Bronchial epithelial cell (primary cell): ENCODE data around the gene MESD. TPM values are rescaled to one million over a fixed set of nuclear protein-coding genes. Genes with fewer than 3 reads are reported as not detected.

ENCODE experiments used
- DNase-seq: peaks from one replicate; pipeline ENCODE4 v3.0.0-alpha.2; 2010; ENCODE audit warnings: low read depth
- FAIRE-seq: peaks from 2 replicates; lab custom pipeline; 2011; peaks lifted over from hg19 to GRCh38; lab: Jason Lieb, UNC
- H3K27me3 ChIP-seq: 2 replicates; pipeline ENCODE4 v1.5.1; 2011; ENCODE audit warnings: low read length; ENCODE audit not compliant: control insufficient read depth, insufficient read depth
- H3K36me3 ChIP-seq: 2 replicates; pipeline ENCODE4 v1.5.1; 2011; ENCODE audit warnings: low read length; ENCODE audit not compliant: control insufficient read depth, insufficient read depth
- H3K4me3 ChIP-seq: 2 replicates; pipeline ENCODE4 v1.5.1; 2011; ENCODE audit warnings: mild to moderate bottlenecking, low read depth, low read length, control low read depth
- CTCF ChIP-seq: IDR thresholded peaks from 2 replicates; pipeline ENCODE4 v1.5.1; 2011; ENCODE audit warnings: mild to moderate bottlenecking, moderate library complexity, low read length, control low read depth, inconsistent platforms; ENCODE audit not compliant: insufficient read depth, severe bottlenecking
- total RNA-seq: library from RNA; depleted of rRNA; stranded (reverse); fragments of >200 nt; gene quantifications from 2 replicates; pipeline ENCODE4 v1.2.1, GENCODE V29; 2014

Gene MESD
- total RNA-seq, 1 donor from 2014 or later = 24.7 TPM

- no peak overlapping the region for H3K4me3 ChIP-seq
- no peak for TF ChIP-seq CTCF
- H3K36me3 ChIP-seq = peaks cover 10% of the 10 kb centered on the region
- H3K27me3 ChIP-seq = no peaks in the 10 kb centered on the region
- no peak for DNase-seq
- peak; percentile 58 for FAIRE-seq
Observed at GRCh38 chr15:80946576-80946975, 43.0 kb downstream of the MESD start.

GRCh38 chr15:80945605-80946004 is 44.0 kb downstream of the MESD start:
- DNase-seq = no peak
- no peak for TF ChIP-seq CTCF
- Histone ChIP-seq H3K36me3 (peaks cover 9% of the 10 kb centered on the region), H3K4me3 (no peak overlapping the region), H3K27me3 (no peaks in the 10 kb centered on the region)
- no peak for FAIRE-seq

- no peak for FAIRE-seq
- no peak for DNase-seq
- no peak for TF ChIP-seq CTCF
- Histone ChIP-seq H3K4me3 (no peak overlapping the region), H3K27me3 (no peaks in the 10 kb centered on the region), H3K36me3 (peaks cover 9% of the 10 kb centered on the region)
Observed at GRCh38 chr15:80944818-80945217, 44.8 kb downstream of the MESD start.

GRCh38 chr15:80942746-80943565 is 46.7 kb downstream of the MESD start:
- FAIRE-seq (no peak), DNase-seq (no peak)
- H3K4me3 ChIP-seq = no peak overlapping the region
- TF ChIP-seq CTCF = no peak
- H3K27me3 ChIP-seq = no peaks in the 10 kb centered on the region
- H3K36me3 ChIP-seq = peaks cover 8% of the 10 kb centered on the region

- no peak for FAIRE-seq
- DNase-seq = no peak
- no peak overlapping the region for H3K4me3 ChIP-seq
- TF ChIP-seq CTCF = no peak
- peaks cover 8% of the 10 kb centered on the region for H3K36me3 ChIP-seq
- no peaks in the 10 kb centered on the region for H3K27me3 ChIP-seq
Observed at GRCh38 chr15:80942266-80942665, 47.4 kb downstream of the MESD start.

GRCh38 chr15:80940851-80941250 is 48.8 kb downstream of the MESD start:
- FAIRE-seq (peak; percentile 58), DNase-seq (no peak)
- Histone ChIP-seq H3K4me3 (no peak overlapping the region), H3K27me3 (no peaks in the 10 kb centered on the region), H3K36me3 (peaks cover 6% of the 10 kb centered on the region)
- TF ChIP-seq CTCF = no peak
